ENCODE results near the gene MED6. TPM values are rescaled to one million over a fixed set of nuclear protein-coding genes. Genes with fewer than 3 reads are reported as not detected.

MED6 gene
- total and polyA plus RNA-seq, 9 of the 15 experiments (the other 6 are each of a cell fraction or from before 2014, with no cell fraction given), result 16.9 to 52.0 (median 30.4) TPM

- no peak for TF ChIP-seq TBL1XR1 (IDR thresholded peaks at IDR 0.05; ENCODE audit: low read length in 2 of 2)
- TF ChIP-seq POLR2AphosphoS2 (IDR thresholded peaks at IDR 0.05; ENCODE audit: low read length), result no peak
- no peak for TF ChIP-seq ZNF668 (CRISPR knock-in tag; IDR thresholded peaks at IDR 0.05)
These were observed 43.5 kb upstream of the MED6 start (continued) for GRCh38 chr14:70643967-70644366.

GRCh38 chr14:70642303-70643235, 42.1 kb upstream of the MED6 start:
- intact Hi-C loops (cut with micrococcal nuclease), result no loop called here
- Histone ChIP-seq H3K27me3 (ENCODE audit: control insufficient read depth in 2 of 2, insufficient read depth in 2 of 2, low read length in 2 of 2) (peaks cover 16 to 29% of the 10 kb centered on the region in 2 experiments), H3K9me1 (ENCODE audit: control insufficient read depth, insufficient read depth, low read length) (no peaks in the 10 kb centered on the region), H3K9me3 (replicated peaks; ENCODE audit: control insufficient read depth, insufficient read depth, low read depth, low read length) (no peaks in the 10 kb centered on the region; the same call in 1 of the 2 replicates), H3K4me1 (replicated peaks in 1 of 2; ENCODE audit: control insufficient read depth in 2 of 2, insufficient read depth in 2 of 2, low read length in 2 of 2) (peaks cover 0 to 17% of the 10 kb centered on the region in 2 experiments; a peak in 2 of 5 replicates), H3K4me2 (ENCODE audit: insufficient read depth, low read length) (no peak overlapping the region), H3K4me3 (peak overlapping the region; percentile 33; the same call in 1 of the 2 replicates), H4K20me1 (replicated peaks; ENCODE audit: control insufficient read depth, insufficient read depth, low read length) (no peaks in the 10 kb centered on the region), H3K36me3 (ENCODE audit: control insufficient read depth, insufficient read depth, low read length) (no peaks in the 10 kb centered on the region), H2AFZ (ENCODE audit: low read depth, low read length) (no peak overlapping the region), H3K9ac (ENCODE audit: insufficient read depth in 1 of 2, low read depth in 2 of 2, low read length in 2 of 2) (no peak overlapping the region), H3K27ac (ENCODE audit: extremely low read depth, low read depth, low read length) (no peak overlapping the region), H3K79me2 (ENCODE audit: control insufficient read depth, insufficient read depth, low read length) (no peaks in the 10 kb centered on the region)
- in situ Hi-C loops (cut with MboI), result no loop called here
- no peak for DNase-seq (ENCODE audit: extremely low read depth in 1 of 4, low spot score in 3 of 4)
- POLR2A ChIA-PET, result no interaction called here
- CTCF ChIA-PET (ENCODE audit: low intra/inter-chr PET ratio), result no interaction called here
- FAIRE-seq, result no peak
- no peak for ATAC-seq
- WGBS (ENCODE audit: insufficient coverage, low coverage, missing lambda C conversion rate), result 42% methylated on average over 25 of the region's 51 CpGs
- BruUV-seq (replicated peaks), result no TSS peak
- TF ChIP-seq ZFP1 (CRISPR knock-in tag; IDR thresholded peaks at IDR 0.05), result no peak
- no peak for TF ChIP-seq ZFP36 (IDR thresholded peaks at IDR 0.05; ENCODE audit: low read depth, low read length, partially characterized antibody)
- no peak for TF ChIP-seq PRMT5 (CRISPR knock-in tag; IDR thresholded peaks at IDR 0.05)

All from K562 (cell line).